HG02973 (cell line): ENCODE measurements around the gene CEP152.
"Not testable (repeated sequence)": the region's sequence is repeated elsewhere in the genome, so short reads cannot be mapped to it uniquely, and the experiment has no call there.

Source experiments
- ATAC-seq: cut with Tn5 transposase; IDR thresholded peaks from one replicate; pipeline ENCODE4 v1.9.1; 2021; ENCODE audit warnings: moderate library complexity; ENCODE audit not compliant: unreplicated experiment

CEP152 gene, protein sequence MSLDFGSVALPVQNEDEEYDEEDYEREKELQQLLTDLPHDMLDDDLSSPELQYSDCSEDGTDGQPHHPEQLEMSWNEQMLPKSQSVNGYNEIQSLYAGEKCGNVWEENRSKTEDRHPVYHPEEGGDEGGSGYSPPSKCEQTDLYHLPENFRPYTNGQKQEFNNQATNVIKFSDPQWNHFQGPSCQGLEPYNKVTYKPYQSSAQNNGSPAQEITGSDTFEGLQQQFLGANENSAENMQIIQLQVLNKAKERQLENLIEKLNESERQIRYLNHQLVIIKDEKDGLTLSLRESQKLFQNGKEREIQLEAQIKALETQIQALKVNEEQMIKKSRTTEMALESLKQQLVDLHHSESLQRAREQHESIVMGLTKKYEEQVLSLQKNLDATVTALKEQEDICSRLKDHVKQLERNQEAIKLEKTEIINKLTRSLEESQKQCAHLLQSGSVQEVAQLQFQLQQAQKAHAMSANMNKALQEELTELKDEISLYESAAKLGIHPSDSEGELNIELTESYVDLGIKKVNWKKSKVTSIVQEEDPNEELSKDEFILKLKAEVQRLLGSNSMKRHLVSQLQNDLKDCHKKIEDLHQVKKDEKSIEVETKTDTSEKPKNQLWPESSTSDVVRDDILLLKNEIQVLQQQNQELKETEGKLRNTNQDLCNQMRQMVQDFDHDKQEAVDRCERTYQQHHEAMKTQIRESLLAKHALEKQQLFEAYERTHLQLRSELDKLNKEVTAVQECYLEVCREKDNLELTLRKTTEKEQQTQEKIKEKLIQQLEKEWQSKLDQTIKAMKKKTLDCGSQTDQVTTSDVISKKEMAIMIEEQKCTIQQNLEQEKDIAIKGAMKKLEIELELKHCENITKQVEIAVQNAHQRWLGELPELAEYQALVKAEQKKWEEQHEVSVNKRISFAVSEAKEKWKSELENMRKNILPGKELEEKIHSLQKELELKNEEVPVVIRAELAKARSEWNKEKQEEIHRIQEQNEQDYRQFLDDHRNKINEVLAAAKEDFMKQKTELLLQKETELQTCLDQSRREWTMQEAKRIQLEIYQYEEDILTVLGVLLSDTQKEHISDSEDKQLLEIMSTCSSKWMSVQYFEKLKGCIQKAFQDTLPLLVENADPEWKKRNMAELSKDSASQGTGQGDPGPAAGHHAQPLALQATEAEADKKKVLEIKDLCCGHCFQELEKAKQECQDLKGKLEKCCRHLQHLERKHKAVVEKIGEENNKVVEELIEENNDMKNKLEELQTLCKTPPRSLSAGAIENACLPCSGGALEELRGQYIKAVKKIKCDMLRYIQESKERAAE (N-terminal part only)

DNA sequence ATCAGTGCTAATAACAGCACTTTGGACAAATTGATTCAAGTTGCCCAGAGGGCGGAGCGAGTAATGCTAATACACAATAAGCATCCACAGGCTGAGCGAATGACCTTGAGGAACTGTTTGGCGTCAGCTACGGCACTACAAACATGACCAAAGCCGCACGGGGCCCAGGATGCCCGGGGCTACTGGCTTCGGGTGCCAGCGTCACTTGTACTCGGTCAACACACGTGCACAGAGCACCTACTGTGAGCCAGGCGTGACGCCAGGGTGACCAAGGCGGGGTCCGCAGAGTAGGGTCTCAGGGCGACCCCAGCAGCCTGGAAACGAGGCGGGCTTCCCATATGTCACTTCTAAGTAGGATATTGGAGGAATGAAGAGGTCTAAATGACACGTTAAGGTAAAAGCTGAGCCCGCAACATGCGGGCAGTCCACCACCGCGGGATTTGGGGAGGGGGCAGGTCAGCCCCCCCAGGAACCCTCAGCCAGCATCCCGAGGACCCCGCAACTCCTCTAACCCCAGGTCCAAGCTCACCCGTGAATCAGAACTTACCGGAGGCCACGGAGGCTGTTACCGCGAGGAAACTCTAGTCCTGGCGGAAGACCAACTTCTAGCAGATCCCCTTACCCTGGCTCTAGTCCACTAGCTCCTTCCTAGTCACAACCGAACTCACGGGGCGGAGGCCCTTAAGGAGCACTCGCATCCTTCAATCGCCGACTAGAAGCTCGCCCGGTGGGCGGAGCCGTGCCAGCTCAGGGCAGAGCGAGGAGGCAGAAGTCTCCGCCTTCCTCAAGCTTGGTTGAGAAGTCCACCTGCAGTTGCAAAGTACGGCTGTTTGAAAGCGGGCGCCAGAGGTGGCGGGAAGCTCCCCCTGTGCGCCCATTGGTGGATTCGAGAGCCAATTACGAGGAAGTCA, at the start of gene CEP152:
TSS of gene CEP152 (minus strand) at position 656 of the 911 bp plus-strand sequence. CDS start 5,420 bp downstream, outside the sequence.
- ATAC-seq: peak; percentile 96

DNA sequence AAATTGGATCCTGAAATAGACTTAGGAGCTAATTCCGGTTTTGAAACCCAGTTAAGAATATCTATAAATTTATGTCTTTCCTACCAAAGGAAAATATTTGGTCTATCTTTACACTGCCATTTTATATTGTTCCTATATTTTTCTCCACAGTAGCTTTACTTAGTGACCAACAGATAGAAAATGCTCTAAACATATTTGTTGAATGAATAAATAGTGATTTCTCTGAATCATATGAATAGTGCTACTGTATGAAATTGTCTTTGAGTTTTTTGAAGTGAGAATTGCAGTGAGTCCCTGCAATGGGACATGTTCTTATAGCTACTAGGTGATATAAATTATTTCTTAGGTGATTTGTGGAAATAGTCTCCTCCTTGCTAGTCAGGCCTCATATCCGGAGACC, 48.6 kb upstream of the CEP152 start:
- no peak for ATAC-seq

DNA sequence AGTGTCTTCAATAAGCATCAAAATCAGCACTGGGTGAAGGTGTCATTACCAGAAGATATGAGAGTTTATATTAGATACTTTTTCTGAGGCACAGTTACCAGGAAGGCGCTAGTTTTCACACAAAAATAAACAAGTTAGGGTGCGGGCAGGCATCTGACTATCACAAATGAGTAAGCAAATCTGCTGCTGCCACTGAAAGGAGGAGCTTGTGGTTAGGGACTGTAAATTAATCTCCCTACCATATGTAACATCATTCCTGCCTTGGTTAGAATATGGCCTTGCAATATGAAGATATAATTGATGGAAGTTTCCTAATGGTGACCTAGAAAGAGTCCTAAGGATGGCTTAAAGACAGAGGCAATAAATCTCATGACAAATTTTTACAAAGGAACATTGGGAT, 47.5 kb upstream of the CEP152 start:
- ATAC-seq: no peak

DNA sequence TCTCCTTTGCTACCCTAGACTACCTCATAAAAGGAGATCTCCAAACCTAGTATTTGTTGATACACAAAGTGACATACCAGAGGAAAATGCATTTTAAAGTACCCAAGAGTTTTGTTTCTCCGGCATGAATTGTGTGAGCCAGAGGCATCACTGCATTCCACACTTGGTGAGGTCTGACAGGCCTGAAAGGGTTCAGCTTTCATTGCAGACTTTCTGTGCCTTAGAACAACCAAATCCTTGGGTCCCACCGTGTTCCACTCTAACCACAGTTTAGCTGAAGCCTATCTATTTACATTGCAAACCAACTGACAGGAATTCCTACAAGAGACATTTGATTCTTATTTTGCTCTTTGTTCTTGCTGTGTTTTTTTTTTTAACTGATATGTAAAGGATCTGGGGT, 46.1 kb upstream of the CEP152 start:
- no peak for ATAC-seq

DNA sequence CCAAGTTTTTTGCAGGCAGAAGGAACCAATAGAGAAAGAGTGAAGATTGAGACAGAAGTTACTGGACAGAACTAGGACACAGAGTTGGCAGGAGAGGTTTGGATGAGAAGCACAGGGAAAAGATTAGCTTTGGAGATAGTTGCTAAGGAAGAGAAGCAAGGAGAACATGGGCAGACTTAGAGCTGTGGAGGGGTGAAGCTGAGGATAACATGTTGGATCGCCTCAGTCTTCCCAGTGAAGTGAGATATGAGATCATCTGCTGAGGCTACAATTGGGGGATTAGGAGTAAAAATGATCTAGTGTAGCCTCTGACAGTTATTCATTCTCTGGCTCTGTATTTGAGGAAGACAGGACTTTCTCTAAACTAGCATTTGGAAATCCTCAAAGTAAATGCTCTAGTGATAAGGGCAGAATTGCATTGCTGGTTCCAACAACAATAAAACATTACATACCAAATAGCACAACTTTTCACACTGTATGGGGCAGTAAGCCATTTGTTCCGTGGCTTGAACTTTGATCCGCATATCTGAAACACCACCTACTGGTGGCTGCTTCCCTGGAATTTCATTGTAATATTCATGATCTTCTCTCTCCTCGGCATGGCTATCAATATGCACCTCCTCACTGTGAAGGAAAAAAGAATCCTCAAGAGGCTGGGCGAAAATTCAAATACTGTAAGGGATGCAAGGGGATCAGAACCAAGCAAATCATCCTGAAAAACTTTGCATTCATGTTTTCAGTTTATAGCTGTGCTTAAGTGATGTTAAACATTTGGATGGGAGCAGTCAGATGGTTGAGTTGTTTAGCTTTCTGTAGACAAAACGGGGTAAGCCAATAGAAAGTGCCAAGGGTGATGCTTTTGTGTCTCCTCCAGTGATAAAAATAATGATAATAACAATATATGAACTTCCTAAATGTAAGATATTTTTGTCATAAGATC, 44.9 kb upstream of the CEP152 start:
- no peak for ATAC-seq

DNA sequence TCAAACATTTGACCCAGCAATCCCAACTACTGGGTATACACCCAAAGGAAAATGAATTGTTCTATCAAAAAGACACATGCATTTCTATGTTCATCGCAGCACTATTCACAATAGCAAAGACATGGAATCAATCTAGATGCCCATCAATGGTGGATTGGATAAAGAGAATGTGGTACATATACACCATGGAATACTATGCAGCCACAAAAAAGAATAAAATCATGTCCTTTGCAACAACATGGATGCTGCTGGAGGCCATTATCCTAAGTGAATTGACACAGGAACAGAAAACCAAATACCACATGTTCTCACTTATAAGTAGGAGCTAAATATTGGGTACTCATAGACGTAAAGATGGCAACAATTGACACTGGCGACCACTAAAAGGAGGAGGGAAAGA, 43.6 kb upstream of the CEP152 start:
- not testable (repeated sequence) for ATAC-seq

DNA sequence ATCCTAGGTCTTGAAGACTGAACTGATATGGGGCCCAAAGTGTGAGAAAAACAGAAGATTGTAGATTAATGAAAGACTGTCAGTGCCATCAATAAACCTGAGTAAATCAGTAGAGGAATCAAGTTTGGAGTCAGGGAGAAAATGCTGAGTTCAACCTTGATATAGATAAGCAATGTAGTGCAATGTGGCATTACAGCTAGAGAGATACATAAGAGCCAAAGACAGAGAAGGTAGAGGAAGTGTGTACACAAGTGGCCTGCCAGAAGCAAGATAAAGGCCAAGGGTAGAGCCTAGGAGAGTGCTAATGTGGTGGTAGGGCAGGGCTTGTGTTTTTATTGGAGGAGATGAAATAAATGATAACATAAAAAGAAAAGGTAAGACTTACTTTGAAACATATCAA, 41.1 kb upstream of the CEP152 start:
- no peak for ATAC-seq

DNA sequence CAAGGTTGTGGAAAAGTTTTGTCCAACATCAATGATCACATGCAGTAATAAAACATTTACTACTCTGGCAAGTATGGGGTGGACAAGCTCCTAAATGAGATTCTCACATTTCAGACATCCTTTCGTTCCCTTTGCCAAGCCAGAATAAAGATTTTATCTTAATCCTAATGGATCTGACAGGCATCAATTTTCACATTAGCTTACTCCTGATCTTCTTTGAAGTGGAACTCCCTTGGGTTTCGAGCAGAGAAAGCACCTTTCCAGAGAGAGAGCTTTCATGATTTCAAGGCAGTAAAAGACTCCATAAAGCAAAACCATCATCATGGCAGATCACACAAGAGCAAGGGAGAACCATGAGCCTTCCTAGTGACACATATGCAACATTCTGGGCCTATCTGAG, 39.8 kb upstream of the CEP152 start:
- ATAC-seq: no peak

DNA sequence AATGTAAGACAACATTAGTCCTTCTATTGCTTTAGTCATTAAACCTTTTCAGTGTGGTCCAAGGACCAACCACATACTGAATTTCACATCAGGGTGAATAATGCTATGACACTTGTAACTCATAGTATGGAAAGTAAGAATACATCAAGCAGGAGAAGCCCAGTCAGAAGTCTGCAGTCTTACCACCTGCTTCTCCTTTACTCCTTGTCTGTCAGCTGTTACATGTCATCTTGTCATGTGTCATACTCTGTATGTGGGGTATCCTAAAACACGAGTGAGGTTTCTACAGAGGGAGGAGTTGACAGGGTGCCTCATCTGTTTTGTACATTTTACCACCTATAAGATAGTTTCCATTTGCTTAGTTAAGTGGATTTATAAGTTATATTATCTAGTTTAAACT, 34.3 kb upstream of the CEP152 start:
- no peak for ATAC-seq

DNA sequence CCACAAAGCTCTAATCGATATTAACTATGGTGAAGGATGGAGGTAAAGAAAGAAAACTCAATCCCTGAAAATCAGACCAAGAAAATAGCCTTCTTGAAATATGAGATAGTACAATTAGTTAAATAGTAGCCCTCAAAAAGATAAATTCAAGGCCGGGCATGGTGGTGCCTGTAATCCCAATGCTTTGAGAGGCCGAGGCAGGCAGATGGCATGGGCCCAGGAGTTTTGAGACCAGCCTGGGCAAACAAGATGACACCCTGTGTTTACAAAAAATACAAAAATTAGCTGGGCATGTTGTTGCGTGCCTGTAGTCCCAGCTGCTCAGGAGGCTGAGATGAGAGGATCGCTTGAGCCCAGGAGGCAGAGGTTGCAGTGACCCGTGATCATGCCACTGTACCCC, 31.6 kb upstream of the CEP152 start:
- ATAC-seq: no peak

DNA sequence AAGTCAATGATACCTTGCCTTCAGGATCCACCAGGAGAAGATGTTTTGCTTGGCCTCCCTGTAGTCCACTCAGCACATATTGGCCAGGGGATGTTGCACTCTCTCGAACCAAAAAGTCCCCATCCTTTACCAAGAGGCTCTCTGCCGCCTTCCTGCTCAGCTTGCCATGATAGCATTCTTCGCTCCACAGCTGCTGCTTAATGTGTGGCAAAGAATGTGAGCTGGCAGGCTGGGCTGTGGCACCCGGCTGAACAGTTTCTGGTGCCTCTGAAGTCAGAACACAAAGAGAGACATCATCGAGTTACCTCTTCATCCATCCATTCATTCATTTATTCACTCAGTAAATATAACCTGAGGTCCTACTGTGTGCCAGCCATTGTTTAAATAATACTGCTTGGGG, 23.9 kb upstream of the CEP152 start:
- ATAC-seq: no peak

DNA sequence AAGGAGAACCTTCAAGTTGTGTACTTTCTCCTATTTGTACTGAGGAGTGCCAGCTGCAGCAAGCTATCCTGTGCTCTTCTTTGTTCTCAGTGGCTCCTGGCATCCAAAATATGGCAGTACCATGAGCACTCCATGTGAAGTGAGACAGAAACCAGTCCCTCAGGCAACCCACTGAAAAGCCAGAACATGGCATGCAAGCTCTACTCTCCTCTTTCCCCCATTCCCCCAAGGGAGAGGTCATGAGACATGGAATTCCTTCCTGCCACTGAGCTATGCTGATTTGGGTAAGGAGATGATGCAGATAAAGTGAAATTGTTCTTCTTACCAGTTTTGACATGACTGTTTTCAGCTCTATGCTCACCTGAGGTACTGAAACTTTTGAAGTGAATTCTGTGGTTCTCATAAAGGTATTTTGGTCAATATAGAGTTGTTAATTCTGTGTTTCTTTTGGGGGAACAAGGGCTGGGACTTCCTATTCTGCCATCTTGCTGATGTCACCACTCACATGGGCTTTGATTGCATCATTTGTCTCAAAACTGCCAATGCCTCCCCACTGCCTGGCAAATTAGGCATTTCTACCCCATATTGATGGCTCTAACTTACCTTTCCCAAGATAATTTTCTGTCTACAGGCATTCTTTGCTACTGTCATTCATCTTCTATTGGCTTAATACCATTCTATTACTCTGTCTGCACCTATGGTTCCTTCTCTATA, 22.8 kb upstream of the CEP152 start:
- ATAC-seq: no peak

DNA sequence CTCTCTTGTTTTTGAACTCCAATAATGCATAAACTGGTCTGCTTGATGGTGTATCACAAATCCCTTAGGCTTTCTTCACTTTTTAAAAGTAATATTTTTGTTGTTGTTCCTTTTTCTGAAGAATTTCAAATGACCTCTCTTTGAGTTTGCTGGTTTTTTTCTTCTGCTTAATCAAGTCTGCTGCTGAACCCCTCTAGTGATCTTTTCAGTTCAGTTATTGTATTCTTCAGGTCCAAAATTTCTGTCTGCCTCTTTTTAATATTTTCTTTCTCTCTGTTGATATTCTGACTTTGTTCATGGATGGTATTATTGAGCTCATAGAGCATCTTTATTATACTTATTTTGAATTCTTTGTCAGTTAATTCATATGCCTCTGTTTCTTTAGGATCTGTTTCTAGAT, 21.8 kb upstream of the CEP152 start:
- ATAC-seq: no peak

DNA sequence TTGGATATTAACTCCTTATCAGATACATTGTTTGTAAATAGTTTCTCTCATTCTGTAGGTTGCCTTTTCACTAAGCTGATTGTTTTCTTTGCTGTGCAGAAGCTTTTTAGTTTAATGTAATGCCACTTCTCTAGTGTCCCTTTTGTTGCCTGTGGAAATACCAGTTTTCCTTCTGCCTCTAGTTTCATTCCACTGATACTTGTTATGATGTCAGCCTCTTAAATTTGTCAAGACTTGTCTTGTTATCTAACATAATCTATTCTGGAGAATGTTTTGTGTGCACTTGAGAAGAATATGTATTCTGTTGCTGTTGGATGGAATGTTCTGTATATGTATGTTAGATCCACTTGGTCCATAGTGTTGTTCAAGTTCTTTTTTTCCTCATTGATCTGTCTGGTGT, 18.0 kb upstream of the CEP152 start:
- ATAC-seq: no peak

DNA sequence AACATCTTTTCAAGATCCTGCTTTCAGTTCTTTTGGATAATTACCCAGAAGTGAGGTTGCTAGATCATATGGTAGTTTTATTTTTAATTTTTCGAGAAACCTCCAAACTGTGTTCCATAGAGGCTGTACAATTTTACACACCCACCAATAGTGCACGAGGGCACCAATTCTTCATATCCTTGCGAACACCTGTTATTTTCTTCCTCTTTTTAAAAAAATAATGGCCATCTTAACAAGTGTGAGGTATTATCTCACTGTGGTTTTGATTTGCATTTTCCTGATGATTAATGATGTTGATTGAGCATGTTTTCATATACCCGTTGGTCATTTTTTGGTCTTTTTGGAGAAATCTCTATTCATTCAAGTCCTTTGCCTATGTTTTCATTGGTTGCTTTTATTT, 17.6 kb upstream of the CEP152 start:
- ATAC-seq: no peak

DNA sequence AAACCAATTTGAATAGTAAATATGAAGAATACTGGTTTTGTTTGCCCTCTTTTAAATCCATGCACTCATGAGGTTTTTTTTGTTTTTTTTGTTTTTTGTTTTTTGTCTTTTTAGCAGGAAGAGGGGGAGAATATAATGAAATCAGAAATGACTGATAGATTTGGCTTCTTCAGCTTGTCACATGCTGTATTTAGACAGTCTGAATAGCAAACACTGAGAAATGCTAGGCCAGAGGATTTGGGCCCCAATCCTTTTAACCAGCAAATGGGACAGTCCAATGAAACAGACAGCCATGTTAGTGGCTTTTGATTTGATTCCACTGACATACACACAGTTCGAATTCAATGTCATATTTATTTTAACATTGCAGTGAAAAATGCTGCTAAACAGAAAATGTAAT, 14.2 kb upstream of the CEP152 start:
- no peak for ATAC-seq

DNA sequence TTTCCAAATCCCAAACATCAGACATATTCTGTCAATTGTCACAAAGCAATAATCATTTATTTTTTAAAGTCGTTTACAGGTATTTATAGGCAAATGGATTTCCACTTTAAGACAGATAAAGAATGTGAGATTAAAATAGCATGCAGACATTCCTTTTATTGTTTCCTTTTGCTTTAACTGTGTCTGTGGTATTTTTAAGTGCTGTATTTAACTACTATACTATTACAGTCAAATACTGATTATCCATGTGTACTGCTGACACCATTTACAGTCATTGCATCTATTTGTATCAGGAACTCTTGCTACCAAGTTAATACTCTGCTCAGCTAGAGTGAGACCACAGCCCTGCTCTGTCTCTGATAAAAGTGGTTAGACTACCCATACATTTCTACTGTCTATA, 12.8 kb upstream of the CEP152 start:
- ATAC-seq: no peak

DNA sequence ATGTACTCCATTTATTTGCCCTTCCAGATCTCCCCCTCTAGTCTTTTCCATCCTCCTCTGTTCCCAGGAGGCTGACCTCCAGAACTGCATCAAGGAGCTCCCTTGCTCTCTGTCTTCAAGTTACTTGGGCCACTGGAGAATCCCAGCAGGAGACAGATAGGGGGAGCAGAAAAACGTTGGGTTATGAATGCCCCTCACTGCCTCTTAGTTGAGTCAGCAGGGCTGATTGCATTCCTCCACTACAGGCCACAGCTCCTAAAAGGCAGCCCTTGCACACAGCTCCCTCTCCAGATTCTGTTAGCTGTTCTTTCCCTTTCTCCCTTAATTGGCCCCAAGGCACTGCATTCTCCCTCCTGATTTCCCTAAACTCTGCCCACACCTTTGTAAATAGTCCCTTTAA, 12.4 kb upstream of the CEP152 start:
- no peak for ATAC-seq

DNA sequence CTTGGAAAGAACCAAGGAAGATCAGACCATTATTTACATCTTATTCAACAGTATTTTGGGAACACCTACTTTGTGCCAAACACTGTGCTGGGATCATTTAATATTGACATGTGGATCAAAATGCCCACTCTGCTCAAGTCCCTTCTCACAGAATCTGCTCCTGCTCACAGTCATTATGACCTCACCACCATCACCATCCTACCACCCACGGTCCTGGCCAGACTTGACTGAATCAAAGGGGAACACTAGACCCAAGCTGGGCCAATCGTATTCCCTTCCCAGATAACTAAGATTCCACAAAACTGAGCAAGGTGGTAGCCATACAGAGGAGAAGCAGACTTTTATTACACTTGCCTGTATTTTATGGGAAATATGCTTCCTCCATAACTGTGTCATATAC, 3.4 kb upstream of the CEP152 start:
- no peak for ATAC-seq
